Mucosa of descending colon (tissue), 3 donors: ENCODE measurements around the gene OR51M1. TPM values are rescaled to one million over a fixed set of nuclear protein-coding genes. Genes with fewer than 3 reads are reported as not detected.
"Not testable (repeated sequence)": the region's sequence is repeated elsewhere in the genome, so short reads cannot be mapped to it uniquely, and the experiment has no call there.

Source experiments
- ATAC-seq: fragments of 200-7000 bp; cut with Tn5 transposase; one replicate; pipeline ENCODE4 v1.9.1; 2020; ENCODE audit warnings: mild to moderate bottlenecking, moderate library complexity
- DNase-seq, 3 donors: peaks; one replicate each; pipeline ENCODE4 v3.0.0-alpha.2; 2020
- H3K36me3 ChIP-seq: fragments of 200-600 bp; one replicate; pipeline ENCODE4 v1.8.0; 2021; ENCODE audit warnings: low read depth, mild to moderate bottlenecking
- H3K4me1 ChIP-seq: fragments of 200-600 bp; one replicate; pipeline ENCODE4 v1.8.0; 2021; ENCODE audit warnings: low read depth, mild to moderate bottlenecking
- H3K4me3 ChIP-seq: fragments of 200-600 bp; one replicate; pipeline ENCODE4 v1.8.0; 2021; ENCODE audit warnings: mild to moderate bottlenecking
- H3K9me3 ChIP-seq: fragments of 200-600 bp; one replicate; pipeline ENCODE4 v1.8.0; 2021; ENCODE audit warnings: mild to moderate bottlenecking
- intact Hi-C, 2 donors: fragments of 100-400 bp; cut with DNase I in 1 of 2; cut with micrococcal nuclease in 1 of 2; formaldehyde crosslinking; loops; one replicate each; pipeline versions ENCODE4 v1.11.0 to v1.11.1; 2022; cut with DNase I, micrococcal nuclease
- total RNA-seq, 3 donors: library from RNA; stranded (reverse); fragmentation: NEBNext Ultra II Directional in 2 of 3; extraction: Animal tissue kit (Norgen Biotek cat#: 25700) in 2 of 3; gene quantifications; one replicate each; pipeline versions ENCODE4 v1.2.1 to v1.2.4, GENCODE V29; 2021 to 2023
- TF ChIP-seq, protein P1 (sequence below): fragments of 200-600 bp; IDR thresholded peaks from one replicate; pipeline ENCODE4 v1.8.0; 2022; ENCODE audit warnings: antibody characterized with exemption, mild to moderate bottlenecking
- donor health status: DM: no; HTN: no; CAD: no; lungs with moderate emphysema.
- donor health status: DM: no; HTN: no; CAD: no.
- donor health status: DM: no; HTN: yes; CAD: no.

The OR51M1 gene
- total RNA-seq, 3 donors from 2014 or later, result not detected

DNA sequence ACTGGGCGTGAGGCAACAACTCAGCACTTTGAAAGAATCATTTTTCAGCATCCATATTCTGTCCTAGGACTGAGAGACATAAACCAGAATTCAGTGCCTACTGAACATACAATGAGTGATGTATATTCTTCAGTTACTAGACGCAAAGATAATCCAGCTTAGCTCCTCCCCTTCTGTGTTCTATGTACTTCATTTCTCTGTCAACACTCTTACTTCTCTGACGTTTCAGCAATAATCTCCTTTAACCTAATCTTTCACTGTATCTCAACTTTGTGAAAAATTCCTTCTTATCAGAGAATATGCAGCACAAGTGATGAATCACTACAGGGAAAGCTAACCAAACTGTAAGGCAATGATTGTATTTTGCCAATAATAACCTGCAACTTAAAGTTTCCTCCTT, 37.8 kb upstream of the OR51M1 start:
- ATAC-seq (no peak), DNase-seq (no peak)
- TF ChIP-seq, protein P1, sequence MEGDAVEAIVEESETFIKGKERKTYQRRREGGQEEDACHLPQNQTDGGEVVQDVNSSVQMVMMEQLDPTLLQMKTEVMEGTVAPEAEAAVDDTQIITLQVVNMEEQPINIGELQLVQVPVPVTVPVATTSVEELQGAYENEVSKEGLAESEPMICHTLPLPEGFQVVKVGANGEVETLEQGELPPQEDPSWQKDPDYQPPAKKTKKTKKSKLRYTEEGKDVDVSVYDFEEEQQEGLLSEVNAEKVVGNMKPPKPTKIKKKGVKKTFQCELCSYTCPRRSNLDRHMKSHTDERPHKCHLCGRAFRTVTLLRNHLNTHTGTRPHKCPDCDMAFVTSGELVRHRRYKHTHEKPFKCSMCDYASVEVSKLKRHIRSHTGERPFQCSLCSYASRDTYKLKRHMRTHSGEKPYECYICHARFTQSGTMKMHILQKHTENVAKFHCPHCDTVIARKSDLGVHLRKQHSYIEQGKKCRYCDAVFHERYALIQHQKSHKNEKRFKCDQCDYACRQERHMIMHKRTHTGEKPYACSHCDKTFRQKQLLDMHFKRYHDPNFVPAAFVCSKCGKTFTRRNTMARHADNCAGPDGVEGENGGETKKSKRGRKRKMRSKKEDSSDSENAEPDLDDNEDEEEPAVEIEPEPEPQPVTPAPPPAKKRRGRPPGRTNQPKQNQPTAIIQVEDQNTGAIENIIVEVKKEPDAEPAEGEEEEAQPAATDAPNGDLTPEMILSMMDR, result no peak
- no peak overlapping the region for H3K4me3 ChIP-seq
- no peaks in the 10 kb centered on the region for H3K36me3 ChIP-seq
- no peaks in the 10 kb centered on the region for H3K9me3 ChIP-seq
- intact Hi-C loops, result no loop called here
- no peaks in the 10 kb centered on the region for H3K4me1 ChIP-seq

DNA sequence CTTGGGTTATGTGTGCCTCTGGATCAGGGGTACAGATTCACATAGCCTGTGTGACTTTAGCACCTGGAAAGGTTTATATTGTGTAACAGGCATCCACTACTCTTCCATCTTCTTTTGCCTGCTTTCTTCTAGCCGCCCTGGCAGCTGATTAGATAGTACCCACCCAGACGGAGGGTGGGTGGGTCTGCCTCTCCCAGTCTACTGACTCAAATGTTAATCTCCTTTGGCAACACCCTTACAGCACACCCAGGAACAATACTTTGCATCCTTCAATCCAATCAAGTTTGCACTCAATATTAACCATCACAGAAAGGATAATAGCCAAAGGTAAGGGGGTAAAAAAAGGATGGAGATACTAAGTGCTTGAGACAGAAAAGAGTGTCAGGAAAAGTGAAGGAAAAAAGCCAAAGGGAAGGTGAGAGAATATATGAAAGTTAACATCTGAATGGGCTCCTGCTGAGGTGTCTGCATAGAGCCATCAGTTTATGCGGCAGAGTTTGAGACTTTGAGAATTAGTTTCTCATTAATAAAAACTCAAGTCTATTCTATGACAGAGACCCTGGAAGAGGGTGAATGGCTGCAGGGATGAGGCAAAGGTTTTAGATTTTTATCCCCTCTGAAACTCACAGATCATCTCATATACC, 34.9 kb upstream of the OR51M1 start:
- H3K4me1 ChIP-seq, result no peaks in the 10 kb centered on the region
- no peak overlapping the region for H3K4me3 ChIP-seq
- no peaks in the 10 kb centered on the region for H3K36me3 ChIP-seq
- H3K9me3 ChIP-seq, result no peaks in the 10 kb centered on the region
- TF ChIP-seq, protein P1, result no peak
- DNase-seq (no peak), ATAC-seq (no peak)
- intact Hi-C loops, result no loop called here

DNA sequence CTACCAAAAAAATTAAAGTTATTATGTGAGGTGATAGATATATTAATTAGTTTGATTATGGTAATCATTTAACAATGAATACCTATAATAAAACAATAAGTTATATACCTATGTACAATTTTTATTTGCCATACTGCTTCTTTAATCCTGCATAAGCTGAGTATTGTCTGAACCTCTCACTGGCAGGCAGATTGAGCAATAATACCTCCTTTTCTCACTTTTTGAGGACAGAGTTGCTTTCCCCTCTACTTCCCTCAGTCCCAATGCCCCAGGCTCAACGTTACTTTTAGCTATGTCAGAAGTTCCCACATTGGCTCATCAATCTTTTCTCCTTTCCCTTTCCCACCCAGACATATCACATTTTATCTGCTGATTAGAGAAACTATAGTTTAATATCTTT, 34.1 kb upstream of the OR51M1 start:
- H3K9me3 ChIP-seq, result no peaks in the 10 kb centered on the region
- no peaks in the 10 kb centered on the region for H3K4me1 ChIP-seq
- intact Hi-C loops, result no loop called here
- H3K4me3 ChIP-seq, result no peak overlapping the region
- DNase-seq (no peak), ATAC-seq (no peak)
- TF ChIP-seq, protein P1, result no peak
- no peaks in the 10 kb centered on the region for H3K36me3 ChIP-seq

DNA sequence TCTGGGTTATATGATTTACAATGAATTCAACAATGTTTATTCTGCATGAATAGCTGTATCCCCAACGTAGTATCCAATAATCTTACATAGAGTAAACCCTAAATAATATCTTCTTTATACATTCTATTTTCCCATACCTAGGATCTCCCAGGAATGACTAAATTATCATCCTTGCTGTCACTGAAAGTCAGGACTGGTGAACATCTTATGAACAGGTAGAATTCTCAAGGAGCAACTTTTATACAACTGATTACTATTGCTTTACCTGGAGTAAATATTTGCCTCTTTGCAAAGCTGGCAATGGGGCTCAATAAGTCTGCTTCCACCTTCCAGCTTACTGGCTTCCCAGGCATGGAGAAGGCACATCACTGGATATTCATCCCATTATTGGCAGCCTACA, 32.4 kb upstream of the OR51M1 start, which contains the start of gene OR51B6:
Gene OR51B6 (plus strand): TSS at position 301 of the 400 bp plus-strand sequence. CDS start 0 bp downstream, at position 301.
- H3K4me1 ChIP-seq, result no peaks in the 10 kb centered on the region
- TF ChIP-seq, protein P1, result no peak
- intact Hi-C loops, result no loop called here
- DNase-seq (no peak), ATAC-seq (no peak)
- no peak within 1 kb of the TSS for H3K4me3 ChIP-seq
- H3K36me3 ChIP-seq, result no peaks in the 10 kb centered on the region
- no peaks in the 10 kb centered on the region for H3K9me3 ChIP-seq

DNA sequence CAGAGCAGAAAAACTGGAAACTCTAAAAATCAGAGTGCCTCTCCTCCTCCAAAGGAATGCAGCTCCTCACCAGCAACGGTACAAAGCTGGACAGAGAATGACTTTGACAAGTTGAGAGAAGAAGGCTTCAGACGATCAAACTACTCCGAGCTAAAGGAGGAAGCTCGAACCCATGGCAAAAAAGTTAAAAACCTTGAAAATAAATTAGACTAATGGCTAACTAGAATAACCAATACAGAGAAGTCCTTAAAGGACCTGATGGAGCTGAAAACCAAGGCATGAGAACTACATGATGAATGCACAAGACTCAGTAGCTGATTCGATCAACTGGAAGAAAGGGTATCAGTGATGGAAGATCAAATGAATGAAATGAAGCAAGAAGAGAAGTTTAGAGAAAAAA, 27.6 kb upstream of the OR51M1 start:
- intact Hi-C loops, H3K4me1 ChIP-seq, H3K9me3 ChIP-seq, H3K36me3 ChIP-seq, ATAC-seq, DNase-seq, H3K4me3 ChIP-seq: not testable (repeated sequence)

DNA sequence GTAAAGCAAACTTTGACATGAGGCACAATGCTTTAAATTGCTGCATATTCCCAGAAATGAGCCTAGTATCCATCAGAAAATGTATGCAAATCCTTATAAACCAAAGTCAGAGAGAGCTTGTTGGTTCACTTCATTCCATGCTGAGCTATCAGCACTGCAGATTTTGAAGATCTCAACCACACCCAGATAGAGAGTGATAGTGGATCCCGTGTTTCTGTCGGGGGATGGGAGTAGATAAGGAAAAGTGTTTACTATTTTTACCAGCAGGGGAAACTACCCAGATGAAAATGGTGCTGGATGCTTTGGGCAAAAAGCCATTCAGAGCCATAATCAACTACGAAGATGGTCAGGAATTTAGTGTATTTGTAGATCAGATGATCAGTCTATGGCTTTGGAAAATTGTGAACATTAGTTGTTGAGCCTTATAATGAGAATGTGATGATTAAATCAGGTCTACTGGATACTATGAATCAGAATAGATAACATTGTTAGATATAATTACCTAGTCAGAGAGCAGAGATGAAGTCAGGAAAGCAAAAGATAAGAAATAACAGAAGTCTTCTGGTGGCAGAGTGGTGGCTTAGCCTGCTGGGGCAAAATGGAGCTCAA, 21.5 kb upstream of the OR51M1 start:
- intact Hi-C loops, result no loop called here
- no peak for ATAC-seq
- Histone ChIP-seq H3K9me3 (no peaks in the 10 kb centered on the region), H3K4me3 (no peak overlapping the region), H3K36me3 (no peaks in the 10 kb centered on the region), H3K4me1 (no peaks in the 10 kb centered on the region)
- DNase-seq, result no peak
- TF ChIP-seq, protein P1, result no peak
